ENCODE measurements around the gene MPPED2.

The MPPED2 gene

GRCh38 chr11:30465192-30465591 is 121.0 kb downstream of the MPPED2 start:
- TF ChIP-seq, protein P1, sequence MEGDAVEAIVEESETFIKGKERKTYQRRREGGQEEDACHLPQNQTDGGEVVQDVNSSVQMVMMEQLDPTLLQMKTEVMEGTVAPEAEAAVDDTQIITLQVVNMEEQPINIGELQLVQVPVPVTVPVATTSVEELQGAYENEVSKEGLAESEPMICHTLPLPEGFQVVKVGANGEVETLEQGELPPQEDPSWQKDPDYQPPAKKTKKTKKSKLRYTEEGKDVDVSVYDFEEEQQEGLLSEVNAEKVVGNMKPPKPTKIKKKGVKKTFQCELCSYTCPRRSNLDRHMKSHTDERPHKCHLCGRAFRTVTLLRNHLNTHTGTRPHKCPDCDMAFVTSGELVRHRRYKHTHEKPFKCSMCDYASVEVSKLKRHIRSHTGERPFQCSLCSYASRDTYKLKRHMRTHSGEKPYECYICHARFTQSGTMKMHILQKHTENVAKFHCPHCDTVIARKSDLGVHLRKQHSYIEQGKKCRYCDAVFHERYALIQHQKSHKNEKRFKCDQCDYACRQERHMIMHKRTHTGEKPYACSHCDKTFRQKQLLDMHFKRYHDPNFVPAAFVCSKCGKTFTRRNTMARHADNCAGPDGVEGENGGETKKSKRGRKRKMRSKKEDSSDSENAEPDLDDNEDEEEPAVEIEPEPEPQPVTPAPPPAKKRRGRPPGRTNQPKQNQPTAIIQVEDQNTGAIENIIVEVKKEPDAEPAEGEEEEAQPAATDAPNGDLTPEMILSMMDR (IDR thresholded peaks at IDR 0.05), result no peak
- H3K9me3 ChIP-seq, result no peaks in the 10 kb centered on the region
- H3K27ac ChIP-seq, result no peak overlapping the region
- H3K4me3 ChIP-seq (ENCODE audit: low read depth in 1 of 2, low read length in 1 of 2), result no peak overlapping the region
- H3K27me3 ChIP-seq, result no peaks in the 10 kb centered on the region
- H3K4me1 ChIP-seq (ENCODE audit: control insufficient read depth in 1 of 2, insufficient read depth in 1 of 2, low read depth in 1 of 2, low read length in 1 of 2), result no peaks in the 10 kb centered on the region
- no peaks in the 10 kb centered on the region for H3K36me3 ChIP-seq

DNA sequence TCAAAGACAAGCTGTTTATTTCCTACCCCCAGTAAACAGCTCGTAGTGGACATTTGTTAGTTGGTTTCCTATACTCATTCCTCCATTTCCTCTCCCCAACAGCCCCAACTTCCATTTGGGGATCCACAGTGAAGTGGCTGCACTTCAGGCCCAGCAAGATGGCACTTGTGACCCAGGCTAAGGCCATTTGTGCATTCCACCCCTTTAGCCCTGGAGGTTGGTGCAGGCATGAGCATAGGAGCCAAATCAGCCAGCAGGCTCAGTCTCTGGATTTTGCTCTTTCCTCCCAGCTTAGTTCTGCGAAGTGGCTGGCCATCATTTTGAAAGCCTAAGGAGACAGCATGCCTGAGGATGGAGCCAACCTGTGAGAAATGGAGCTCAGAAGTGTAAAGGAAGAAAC is 122.9 kb downstream of the MPPED2 start:
- TF ChIP-seq, protein P1 (IDR thresholded peaks at IDR 0.05), result no peak
- H3K27ac ChIP-seq, result no peak overlapping the region
- H3K36me3 ChIP-seq, result no peaks in the 10 kb centered on the region
- no peaks in the 10 kb centered on the region for H3K4me1 ChIP-seq (ENCODE audit: control insufficient read depth in 1 of 2, insufficient read depth in 1 of 2, low read depth in 1 of 2, low read length in 1 of 2)
- no peaks in the 10 kb centered on the region for H3K27me3 ChIP-seq
- H3K9me3 ChIP-seq, result no peaks in the 10 kb centered on the region
- H3K4me3 ChIP-seq (ENCODE audit: low read depth in 1 of 2, low read length in 1 of 2), result no peak overlapping the region

DNA sequence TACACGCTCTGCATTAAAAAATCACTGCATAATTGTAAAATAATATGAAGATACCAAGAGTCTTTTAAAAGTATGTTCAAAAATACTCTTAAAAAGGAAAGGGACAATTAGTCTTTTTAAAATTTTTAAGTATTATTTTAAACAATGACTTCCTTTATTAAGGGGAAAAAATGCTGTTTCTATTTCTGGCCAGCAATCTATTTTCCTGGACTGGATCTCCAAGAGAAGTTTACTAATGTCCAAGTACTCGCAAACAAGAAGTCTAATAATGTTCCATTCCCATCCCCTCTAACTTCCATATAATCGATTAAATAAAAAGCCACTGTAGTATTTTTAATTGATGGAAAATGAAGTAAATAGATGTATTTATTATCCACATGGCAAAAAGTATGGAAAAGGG is 123.7 kb downstream of the MPPED2 start:
- H3K9me3 ChIP-seq, result no peaks in the 10 kb centered on the region
- no peak overlapping the region for H3K4me3 ChIP-seq (ENCODE audit: low read depth in 1 of 2, low read length in 1 of 2)
- no peak overlapping the region for H3K27ac ChIP-seq
- TF ChIP-seq, protein P1 (IDR thresholded peaks at IDR 0.05), result no peak
- no peaks in the 10 kb centered on the region for H3K27me3 ChIP-seq
- H3K36me3 ChIP-seq, result no peaks in the 10 kb centered on the region
- H3K4me1 ChIP-seq (ENCODE audit: control insufficient read depth in 1 of 2, insufficient read depth in 1 of 2, low read depth in 1 of 2, low read length in 1 of 2), result no peaks in the 10 kb centered on the region

DNA sequence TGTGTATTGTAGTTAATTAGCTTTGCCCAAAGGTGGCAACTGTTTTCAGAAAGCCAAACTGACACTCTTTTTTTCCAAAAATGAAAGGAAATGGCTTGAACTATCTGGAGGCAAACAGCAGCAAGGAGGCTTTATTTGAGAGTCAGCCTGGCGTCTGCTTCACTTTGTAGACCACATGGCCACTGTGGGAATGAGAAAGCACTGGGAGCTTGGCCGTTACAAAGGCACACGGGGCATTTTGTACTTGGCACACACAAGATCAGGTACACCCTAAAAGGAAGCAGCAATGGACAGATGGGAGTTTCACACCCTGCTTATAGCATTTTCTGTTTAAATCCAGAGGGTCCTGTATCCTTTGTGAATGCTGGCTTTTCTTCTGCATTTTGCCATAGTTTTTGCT is 126.3 kb downstream of the MPPED2 start:
- TF ChIP-seq, protein P1 (IDR thresholded peaks at IDR 0.05), result no peak
- Histone ChIP-seq H3K36me3 (no peaks in the 10 kb centered on the region), H3K9me3 (no peaks in the 10 kb centered on the region), H3K4me3 (ENCODE audit: low read depth in 1 of 2, low read length in 1 of 2) (no peak overlapping the region), H3K27ac (no peak overlapping the region), H3K27me3 (no peaks in the 10 kb centered on the region), H3K4me1 (ENCODE audit: control insufficient read depth in 1 of 2, insufficient read depth in 1 of 2, low read depth in 1 of 2, low read length in 1 of 2) (no peaks in the 10 kb centered on the region)

DNA sequence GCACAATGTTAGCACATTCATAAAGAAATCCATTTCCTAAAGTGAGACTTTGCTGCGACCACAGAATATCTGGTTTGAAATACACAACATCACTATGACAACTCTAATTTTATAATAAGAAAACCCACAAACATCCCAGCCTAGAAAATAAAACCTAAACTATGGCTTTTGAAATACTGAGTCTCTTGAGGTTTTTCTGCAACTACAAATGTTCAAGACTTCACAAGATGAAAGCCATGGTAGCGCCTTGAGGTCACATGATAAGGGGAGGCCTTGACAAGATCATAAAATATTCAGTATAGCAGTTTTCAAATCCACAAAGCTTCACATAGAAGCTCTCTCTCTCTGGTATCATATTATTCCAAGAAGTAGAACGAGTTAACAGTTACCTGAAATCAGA is 126.8 kb downstream of the MPPED2 start:
- no peaks in the 10 kb centered on the region for H3K9me3 ChIP-seq
- no peaks in the 10 kb centered on the region for H3K36me3 ChIP-seq
- no peaks in the 10 kb centered on the region for H3K4me1 ChIP-seq (ENCODE audit: control insufficient read depth in 1 of 2, insufficient read depth in 1 of 2, low read depth in 1 of 2, low read length in 1 of 2)
- H3K27me3 ChIP-seq, result no peaks in the 10 kb centered on the region
- H3K27ac ChIP-seq, result no peak overlapping the region
- TF ChIP-seq, protein P1 (IDR thresholded peaks at IDR 0.05), result no peak
- no peak overlapping the region for H3K4me3 ChIP-seq (ENCODE audit: low read depth in 1 of 2, low read length in 1 of 2)

GRCh38 chr11:30458541-30458940 is 127.6 kb downstream of the MPPED2 start:
- H3K27ac ChIP-seq, result no peak overlapping the region
- TF ChIP-seq, protein P1 (IDR thresholded peaks at IDR 0.05), result no peak
- H3K9me3 ChIP-seq, result no peaks in the 10 kb centered on the region
- no peaks in the 10 kb centered on the region for H3K4me1 ChIP-seq (ENCODE audit: control insufficient read depth in 1 of 2, insufficient read depth in 1 of 2, low read depth in 1 of 2, low read length in 1 of 2)
- no peaks in the 10 kb centered on the region for H3K27me3 ChIP-seq
- H3K4me3 ChIP-seq (ENCODE audit: low read depth in 1 of 2, low read length in 1 of 2), result no peak overlapping the region
- no peaks in the 10 kb centered on the region for H3K36me3 ChIP-seq

Measured in neutrophil (primary cell).